Measurements from ENCODE around the gene OR10H4.
"Not testable (repeated sequence)": the region's sequence is repeated elsewhere in the genome, so short reads cannot be mapped to it uniquely, and the experiment has no call there.

OR10H4 gene

GRCh38 chr19:15944401-15944800, 4.4 kb upstream of the OR10H4 start:
- no peak for DNase-seq

GRCh38 chr19:15945301-15945700, 3.5 kb upstream of the OR10H4 start:
- no peak for DNase-seq

GRCh38 chr19:15954820-15955219, 6.0 kb downstream of the OR10H4 start:
- no peak for DNase-seq

GRCh38 chr19:15962319-15962718, 13.5 kb downstream of the OR10H4 start:
- no peak for DNase-seq

GRCh38 chr19:15964231-15964630, 15.4 kb downstream of the OR10H4 start:
- no peak for DNase-seq

GRCh38 chr19:15971224-15971780, 22.5 kb downstream of the OR10H4 start:
- no peak for DNase-seq

- DNase-seq, result not testable (repeated sequence)
Observed at GRCh38 chr19:15972043-15972442, 23.2 kb downstream of the OR10H4 start.

GRCh38 chr19:15974856-15975255, 26.0 kb downstream of the OR10H4 start:
- DNase-seq, result no peak

GRCh38 chr19:15976836-15977689, 28.3 kb downstream of the OR10H4 start:
- DNase-seq, result no peak

GRCh38 chr19:15977690-15978089, 28.9 kb downstream of the OR10H4 start:
- no peak for DNase-seq

- no peak for DNase-seq
Observed at GRCh38 chr19:15979293-15979692, 30.5 kb downstream of the OR10H4 start.

GRCh38 chr19:15985831-15986230, 37.0 kb downstream of the OR10H4 start:
- DNase-seq, result not testable (repeated sequence)

GRCh38 chr19:15986701-15987100, 37.9 kb downstream of the OR10H4 start:
- no peak for DNase-seq

- DNase-seq, result no peak
Observed at GRCh38 chr19:15989889-15990288, 41.1 kb downstream of the OR10H4 start.

- no peak for DNase-seq
Observed at GRCh38 chr19:15991602-15992001, 42.8 kb downstream of the OR10H4 start.

GRCh38 chr19:15992014-15992413, 43.2 kb downstream of the OR10H4 start:
- no peak for DNase-seq

- no peak for DNase-seq
Observed at GRCh38 chr19:15995536-15995935, 46.7 kb downstream of the OR10H4 start.

GRCh38 chr19:15998166-15998565, 49.4 kb downstream of the OR10H4 start:
- no peak for DNase-seq
